ENCODE measurements around the gene RAB23. TPM values are rescaled to one million over a fixed set of nuclear protein-coding genes. Genes with fewer than 3 reads are reported as not detected.

RAB23 gene
- total RNA-seq, 1 experiment from 2014 or later: 13.8 TPM

GRCh38 chr6:57143690-57144089 is 78.4 kb downstream of the RAB23 start:
- Histone ChIP-seq H3K4me2 (no peak overlapping the region), H3K79me2 (ENCODE audit: low read depth) (no peaks in the 10 kb centered on the region), H3K4me3 (no peak overlapping the region), H3K9me2 (ENCODE audit: insufficient read depth) (no peaks in the 10 kb centered on the region), H3K36me3 (ENCODE audit: low read depth) (peaks cover 9% of the 10 kb centered on the region), H3K27ac (no peak overlapping the region), H4K20me1 (ENCODE audit: insufficient read depth) (no peaks in the 10 kb centered on the region), H3K27me3 (ENCODE audit: insufficient read depth, low read depth) (no peaks in the 10 kb centered on the region), H3K4me1 (replicated peaks; ENCODE audit: insufficient read depth) (no peaks in the 10 kb centered on the region), H3K9me3 (ENCODE audit: insufficient read depth, low read depth) (no peaks in the 10 kb centered on the region; the same call in 1 of the 2 replicates), H2AFZ (no peak overlapping the region), H3F3A (ENCODE audit: insufficient read depth, low read depth) (no peaks in the 10 kb centered on the region)
- ChIA-PET CTCF (no interaction called here), POLR2A (ENCODE audit: unreplicated experiment) (no interaction called here)
- intact Hi-C loops (cut with micrococcal nuclease; ENCODE audit: unreplicated experiment): no loop called here
- TF ChIP-seq CTCF (conservative IDR thresholded peaks at IDR 0.05): no peak
- no peak for TF ChIP-seq EZH2 (IDR thresholded peaks at IDR 0.05; ENCODE audit: low read depth)
- BruUV-seq (replicated peaks): no TSS peak
- DNase-seq: no peak

GRCh38 chr6:57142178-57142525 is 80.0 kb downstream of the RAB23 start:
- intact Hi-C loops (cut with micrococcal nuclease; ENCODE audit: unreplicated experiment): no loop called here
- Histone ChIP-seq H3K4me3 (no peak overlapping the region), H3F3A (ENCODE audit: insufficient read depth, low read depth) (no peaks in the 10 kb centered on the region), H3K4me2 (no peak overlapping the region), H3K27ac (no peak overlapping the region), H3K9me3 (ENCODE audit: insufficient read depth, low read depth) (no peaks in the 10 kb centered on the region; the same call in none of the 2 replicates), H4K20me1 (ENCODE audit: insufficient read depth) (no peaks in the 10 kb centered on the region; the same call in 1 of the 2 replicates), H3K79me2 (ENCODE audit: low read depth) (no peaks in the 10 kb centered on the region), H3K9me2 (ENCODE audit: insufficient read depth) (no peaks in the 10 kb centered on the region), H3K4me1 (replicated peaks; ENCODE audit: insufficient read depth) (no peaks in the 10 kb centered on the region), H2AFZ (no peak overlapping the region), H3K27me3 (ENCODE audit: insufficient read depth, low read depth) (no peaks in the 10 kb centered on the region), H3K36me3 (ENCODE audit: low read depth) (peaks cover 5% of the 10 kb centered on the region; the same call in 1 of the 2 replicates)
- DNase-seq: no peak
- POLR2A ChIA-PET (ENCODE audit: unreplicated experiment): interaction anchor here (0.6 kb wide), 1 partner anchor 168 kb away, joined by 3 read pairs; no protein-coding TSS in a partner anchor
- CTCF ChIA-PET: interaction anchor here (0.5 kb wide), 1 partner anchor 117 kb away, joined by 3 read pairs; no protein-coding TSS in a partner anchor
- BruUV-seq (replicated peaks): no TSS peak
- no peak for TF ChIP-seq CTCF (conservative IDR thresholded peaks at IDR 0.05)
- no peak for TF ChIP-seq EZH2 (IDR thresholded peaks at IDR 0.05; ENCODE audit: low read depth)

GRCh38 chr6:57141451-57142177 is 80.5 kb downstream of the RAB23 start:
- DNase-seq: no peak

More at GRCh38 chr6:57141451-57142177, 80.5 kb downstream of the RAB23 start:
- Histone ChIP-seq H3K9me3 (ENCODE audit: insufficient read depth, low read depth) (no peaks in the 10 kb centered on the region; the same call in none of the 2 replicates), H3K4me3 (no peak overlapping the region), H3K27ac (no peak overlapping the region), H3K79me2 (ENCODE audit: low read depth) (no peaks in the 10 kb centered on the region), H3K36me3 (ENCODE audit: low read depth) (0 out of 2 replicates have a peak, but pooled peaks cover 5% of the 10 kb centered on the region), H2AFZ (no peak overlapping the region), H4K20me1 (ENCODE audit: insufficient read depth) (no peaks in the 10 kb centered on the region; the same call in 1 of the 2 replicates), H3F3A (ENCODE audit: insufficient read depth, low read depth) (no peaks in the 10 kb centered on the region), H3K9me2 (ENCODE audit: insufficient read depth) (no peaks in the 10 kb centered on the region; the same call in 1 of the 2 replicates), H3K27me3 (ENCODE audit: insufficient read depth, low read depth) (no peaks in the 10 kb centered on the region), H3K4me1 (replicated peaks; ENCODE audit: insufficient read depth) (no peaks in the 10 kb centered on the region), H3K4me2 (no peak overlapping the region)
- TF ChIP-seq CTCF (conservative IDR thresholded peaks at IDR 0.05) (no peak), EZH2 (IDR thresholded peaks at IDR 0.05; ENCODE audit: low read depth) (no peak)
- ChIA-PET POLR2A (ENCODE audit: unreplicated experiment) (no interaction called here), CTCF (interaction anchor here (0.5 kb wide), 1 partner anchor 117 kb away, joined by 3 read pairs; no protein-coding TSS in a partner anchor)
- intact Hi-C loops (cut with micrococcal nuclease; ENCODE audit: unreplicated experiment): no loop called here
- no TSS peak for BruUV-seq (replicated peaks)
